Choroid plexus epithelial cell (primary cell): ENCODE results near the gene CUEDC1.

Experiments used
- DNase-seq: peaks from one replicate; pipeline ENCODE4 v3.0.0-alpha.2; 2010; ENCODE audit warnings: low read depth
- H3K4me3 ChIP-seq: 2 replicates; pipeline ENCODE4 v1.5.1; 2011; ENCODE audit warnings: low read depth, mild to moderate bottlenecking, control low read depth, low read length, moderate library complexity
- CTCF ChIP-seq: conservative IDR thresholded peaks from 2 replicates; pipeline ENCODE4 v1.5.1; 2011; ENCODE audit warnings: low read depth, mild to moderate bottlenecking, control low read depth, inconsistent platforms, low read length, moderate library complexity

Gene CUEDC1

GRCh38 chr17:57972151-57972550 is 16.9 kb upstream of the CUEDC1 start:
- no peak for DNase-seq
- no peak overlapping the region for H3K4me3 ChIP-seq
- no peak for TF ChIP-seq CTCF

GRCh38 chr17:57971572-57971971 is 16.4 kb upstream of the CUEDC1 start:
- TF ChIP-seq CTCF: no peak
- DNase-seq: no peak
- H3K4me3 ChIP-seq: no peak overlapping the region

GRCh38 chr17:57970710-57971109 is 15.5 kb upstream of the CUEDC1 start:
- no peak for TF ChIP-seq CTCF
- H3K4me3 ChIP-seq: no peak overlapping the region
- no peak for DNase-seq

- TF ChIP-seq CTCF: no peak
- no peak overlapping the region for H3K4me3 ChIP-seq
- DNase-seq: no peak
These were observed 13.2 kb upstream of the CUEDC1 start for GRCh38 chr17:57968456-57968855.

- no peak for TF ChIP-seq CTCF
- DNase-seq: no peak
- H3K4me3 ChIP-seq: no peak overlapping the region
These were observed 11.7 kb upstream of the CUEDC1 start for GRCh38 chr17:57966875-57967274.

- DNase-seq: no peak
- no peak overlapping the region for H3K4me3 ChIP-seq
- no peak for TF ChIP-seq CTCF
These were observed 11.0 kb upstream of the CUEDC1 start for GRCh38 chr17:57966246-57966645.

GRCh38 chr17:57965521-57966160 is 10.4 kb upstream of the CUEDC1 start:
- no peak for DNase-seq
- no peak for TF ChIP-seq CTCF
- H3K4me3 ChIP-seq: no peak overlapping the region
